ENCODE results near the gene TEX2. TPM values are rescaled to one million over a fixed set of nuclear protein-coding genes. Genes with fewer than 3 reads are reported as not detected.

The TEX2 gene
- total RNA-seq, 1 experiment from 2014 or later, result 20.1 TPM

- ATAC-seq (no peak), DNase-seq (ENCODE audit: low read depth, low spot score) (no peak)
- intact Hi-C loops (cut with micrococcal nuclease; ENCODE audit: unreplicated experiment) (no loop called here), in situ Hi-C loops (cut with HindIII; ENCODE audit: low pct_unique_long_range_greater_than_20kb, low sequenced_read_pairs) (no loop called here)
- Histone ChIP-seq H3K4me1 (ENCODE audit: control insufficient read depth, insufficient read depth, low read length) (no peaks in the 10 kb centered on the region), H3K27me3 (ENCODE audit: control insufficient read depth, insufficient read depth, low read length) (no peaks in the 10 kb centered on the region), H3K9me3 (ENCODE audit: control insufficient read depth, insufficient read depth, low read depth, low read length) (no peaks in the 10 kb centered on the region), H3K4me3 (ENCODE audit: low read depth in 2 of 2, low read length in 2 of 2) (no peak overlapping the region), H3K36me3 (ENCODE audit: control insufficient read depth, insufficient read depth, low read length) (no peaks in the 10 kb centered on the region), H3K27ac (ENCODE audit: low read length) (no peak overlapping the region)
- ChIA-PET POLR2A (no interaction called here), CTCF (no interaction called here)
- TF ChIP-seq TCF7L2 (IDR thresholded peaks at IDR 0.05; ENCODE audit: low read depth, low read length) (no peak), CTCF (IDR thresholded peaks at IDR 0.05) (no peak), POLR2AphosphoS5 (IDR thresholded peaks at IDR 0.05; ENCODE audit: low read depth, low read length) (no peak), SIN3A (IDR thresholded peaks at IDR 0.05; ENCODE audit: borderline replicate concordance, insufficient read depth, low read depth, low read length) (no peak)
- no TSS peak for BruUV-seq (replicated peaks)
Measured at GRCh38 chr17:64166876-64167275, 96.2 kb downstream of the TEX2 start.

- TF ChIP-seq TCF7L2 (IDR thresholded peaks at IDR 0.05; ENCODE audit: low read depth, low read length) (no peak), SIN3A (IDR thresholded peaks at IDR 0.05; ENCODE audit: borderline replicate concordance, insufficient read depth, low read depth, low read length) (no peak), REST (IDR thresholded peaks at IDR 0.05; ENCODE audit: insufficient read depth in 1 of 2, low read depth in 2 of 2, low read length in 1 of 2) (no peak), CTCF (IDR thresholded peaks at IDR 0.05) (no peak), POLR2AphosphoS5 (IDR thresholded peaks at IDR 0.05; ENCODE audit: low read depth, low read length) (no peak)
- H3K9me3 ChIP-seq (ENCODE audit: control insufficient read depth, insufficient read depth, low read depth, low read length), result no peaks in the 10 kb centered on the region
- DNase-seq (ENCODE audit: low read depth, low spot score) (no peak), ATAC-seq (no peak)
- no peaks in the 10 kb centered on the region for H3K27me3 ChIP-seq (ENCODE audit: control insufficient read depth, insufficient read depth, low read length)
- CTCF ChIA-PET, result no interaction called here
- in situ Hi-C loops (cut with HindIII; ENCODE audit: low pct_unique_long_range_greater_than_20kb, low sequenced_read_pairs) (no loop called here), intact Hi-C loops (cut with micrococcal nuclease; ENCODE audit: unreplicated experiment) (no loop called here)
- no TSS peak for BruUV-seq (replicated peaks)
- POLR2A ChIA-PET, result no interaction called here
- no peak overlapping the region for H3K4me3 ChIP-seq (ENCODE audit: low read depth in 2 of 2, low read length in 2 of 2)
- H3K36me3 ChIP-seq (ENCODE audit: control insufficient read depth, insufficient read depth, low read length), result no peaks in the 10 kb centered on the region
- H3K4me1 ChIP-seq (ENCODE audit: control insufficient read depth, insufficient read depth, low read length), result no peaks in the 10 kb centered on the region
- no peak overlapping the region for H3K27ac ChIP-seq (ENCODE audit: low read length)
Measured at GRCh38 chr17:64165347-64165746, 97.7 kb downstream of the TEX2 start.

Data from Panc1 (cell line).